ENCODE results near the gene CLEC5A.
"Not testable (repeated sequence)": the region's sequence is repeated elsewhere in the genome, so short reads cannot be mapped to it uniquely, and the experiment has no call there.

The CLEC5A gene

GRCh38 chr7:141946796-141947195, at the start of gene CLEC5A:
Gene CLEC5A, minus strand, starts transcription at chr7:141946974. Its CDS starts 682 bp downstream, at chr7:141946292.
- no peak for DNase-seq

- no peak for DNase-seq
These were observed 46.6 kb upstream of the CLEC5A start for GRCh38 chr7:141993354-141993753.

GRCh38 chr7:141992688-141993087, 45.9 kb upstream of the CLEC5A start:
- no peak for DNase-seq

GRCh38 chr7:141992156-141992555, 45.4 kb upstream of the CLEC5A start:
- DNase-seq: no peak

- DNase-seq: no peak
These were observed 44.4 kb upstream of the CLEC5A start for GRCh38 chr7:141991140-141991539.

- no peak for DNase-seq
These were observed 43.4 kb upstream of the CLEC5A start for GRCh38 chr7:141990011-141990725.

GRCh38 chr7:141987803-141988202, 41.0 kb upstream of the CLEC5A start:
- DNase-seq: not testable (repeated sequence)

- no peak for DNase-seq
These were observed 40.1 kb upstream of the CLEC5A start for GRCh38 chr7:141986923-141987322.

GRCh38 chr7:141985926-141986325, 39.2 kb upstream of the CLEC5A start:
- DNase-seq: not testable (repeated sequence)

- DNase-seq: no peak
These were observed 32.8 kb upstream of the CLEC5A start for GRCh38 chr7:141979568-141979967.

GRCh38 chr7:141978351-141978750, 31.6 kb upstream of the CLEC5A start:
- DNase-seq: no peak

GRCh38 chr7:141976524-141977245, 29.9 kb upstream of the CLEC5A start:
- no peak for DNase-seq

GRCh38 chr7:141975806-141976523, 29.2 kb upstream of the CLEC5A start:
- peak; percentile 28 for DNase-seq

- DNase-seq: no peak
These were observed 28.1 kb upstream of the CLEC5A start for GRCh38 chr7:141974831-141975230.

GRCh38 chr7:141973673-141974072, 26.9 kb upstream of the CLEC5A start, which contains the start of gene TAS2R38:
Gene TAS2R38, minus strand, starts transcription at chr7:141973773. Its CDS starts 84 bp downstream, at chr7:141973689.
- no peak for DNase-seq

- DNase-seq: no peak
These were observed 14.1 kb upstream of the CLEC5A start for GRCh38 chr7:141960687-141961422.

GRCh38 chr7:141956084-141956483, 9.3 kb upstream of the CLEC5A start:
- no peak for DNase-seq

GRCh38 chr7:141954334-141954733, 7.6 kb upstream of the CLEC5A start:
- no peak for DNase-seq

- DNase-seq: no peak
These were observed 5.7 kb upstream of the CLEC5A start for GRCh38 chr7:141952461-141952860.

GRCh38 chr7:141950806-141951205, 4.0 kb upstream of the CLEC5A start:
- DNase-seq: no peak

GRCh38 chr7:141949911-141950310, 3.1 kb upstream of the CLEC5A start:
- no peak for DNase-seq

- DNase-seq: no peak
These were observed 2.7 kb upstream of the CLEC5A start for GRCh38 chr7:141949451-141949850.

- DNase-seq: no peak
These were observed 2.2 kb upstream of the CLEC5A start for GRCh38 chr7:141949021-141949420.

Measured in fibroblast of upper back skin (primary cell).